GM21723 (cell line): ENCODE results near the gene VAMP2.

Source experiments
- ATAC-seq: cut with Tn5 transposase; IDR thresholded peaks from one replicate; pipeline ENCODE4 v1.9.1; 2021; ENCODE audit warnings: mild to moderate bottlenecking, moderate library complexity; ENCODE audit not compliant: unreplicated experiment

Gene VAMP2

DNA sequence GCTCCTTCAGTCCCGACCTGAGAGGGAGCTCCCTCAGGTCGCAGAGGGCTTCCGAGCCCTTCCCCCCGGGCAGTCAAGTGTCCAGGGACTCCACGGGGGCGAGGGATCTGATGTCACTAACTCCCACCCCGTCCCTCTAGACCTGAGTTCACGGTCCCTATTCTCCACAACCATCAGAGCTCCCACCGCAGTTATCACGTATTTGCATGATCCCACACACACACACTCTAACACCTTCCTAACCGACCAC, 6.8 kb downstream of the VAMP2 start:
- ATAC-seq: no peak

DNA sequence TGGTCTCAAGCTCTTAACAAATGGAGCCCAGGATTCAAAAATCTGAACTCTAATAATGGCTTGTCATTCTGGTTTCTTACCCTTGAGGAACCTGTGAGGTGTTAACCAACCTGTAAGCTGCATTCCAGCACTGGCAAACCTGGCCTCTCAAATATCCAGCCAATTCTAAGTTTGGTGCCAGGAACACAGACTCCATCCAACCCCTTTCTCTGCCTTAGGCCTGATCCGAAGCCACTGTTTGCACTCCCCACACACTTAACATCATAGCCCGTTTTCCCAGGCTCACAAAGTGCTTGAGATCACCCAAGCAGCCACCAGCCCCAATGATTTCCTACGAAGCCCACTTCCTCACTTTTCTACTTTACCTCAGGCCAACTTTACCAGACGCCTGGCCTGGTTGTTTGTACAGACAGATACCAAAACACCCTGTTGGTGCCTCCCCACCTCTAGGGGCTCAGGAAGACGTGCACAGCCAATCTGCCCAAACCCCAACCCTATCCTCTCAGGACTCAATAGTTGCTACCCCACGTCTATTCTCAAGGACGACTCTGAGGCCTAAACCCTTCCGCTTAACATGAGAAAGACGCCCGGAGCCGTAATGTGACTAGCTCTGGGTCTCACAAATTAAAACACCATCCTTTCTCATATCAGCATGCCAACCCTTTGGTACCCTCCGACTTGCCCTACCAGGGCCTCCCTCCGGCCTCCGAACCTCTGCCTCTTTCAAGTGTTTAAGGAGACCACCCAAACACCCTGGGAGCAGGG, 7.3 kb downstream of the VAMP2 start:
- ATAC-seq: no peak

DNA sequence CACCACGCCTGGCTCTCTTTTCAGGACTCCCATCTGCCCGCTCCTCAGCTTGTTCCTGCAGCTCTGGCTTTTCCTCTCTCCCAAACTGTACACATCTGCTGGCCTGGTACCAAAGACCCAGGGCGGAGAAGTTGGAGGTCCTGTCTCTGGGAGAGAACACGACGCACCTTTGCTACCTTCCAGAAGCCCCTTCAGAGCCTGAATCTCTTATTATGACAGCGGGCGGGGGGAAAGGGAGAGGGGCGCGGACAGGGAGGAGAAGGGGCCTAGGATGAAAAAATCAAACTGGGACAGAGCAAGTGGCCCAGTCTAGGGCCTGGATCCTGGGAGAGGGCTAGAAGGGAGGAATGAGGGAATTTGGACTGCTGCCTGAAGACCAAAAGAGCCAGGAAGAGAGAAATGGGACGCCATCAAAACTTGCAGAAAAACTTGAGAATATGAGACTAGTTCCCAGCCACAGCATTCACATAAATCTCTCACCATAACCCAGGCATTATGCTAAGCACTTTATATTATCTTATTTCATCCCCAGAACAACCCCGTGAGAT, 8.1 kb downstream of the VAMP2 start:
- no peak for ATAC-seq

DNA sequence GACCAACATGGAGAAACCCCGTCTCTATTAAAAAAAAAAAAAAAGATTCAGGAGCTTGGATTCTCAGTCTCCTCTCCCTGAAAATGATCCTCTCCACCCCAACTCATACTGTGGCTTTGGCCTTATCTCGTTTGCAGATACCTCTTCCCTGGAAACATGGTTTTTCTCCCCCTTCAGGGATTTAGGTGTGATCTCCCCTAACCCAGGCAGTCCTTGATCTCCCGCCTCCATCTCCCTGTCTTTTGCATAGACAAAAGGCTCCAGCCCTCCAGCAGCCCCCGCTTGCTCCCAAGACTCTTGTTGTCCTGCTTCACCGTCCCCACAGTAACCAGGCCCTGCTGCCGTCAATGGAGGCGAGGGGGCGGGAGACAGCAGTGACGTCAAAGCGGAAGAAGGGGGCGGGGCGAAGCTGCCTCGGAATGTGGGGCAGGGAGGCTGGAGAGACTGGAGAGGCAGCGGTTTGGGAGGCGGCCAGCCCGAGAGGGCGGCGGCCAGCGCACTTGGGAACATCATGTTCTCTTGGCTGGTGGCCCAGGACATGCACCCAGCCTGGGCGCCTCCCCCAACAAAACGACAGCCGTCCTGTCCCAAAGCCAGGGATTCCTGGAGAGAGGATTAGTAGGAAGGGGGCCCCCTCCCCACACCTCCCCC, 8.7 kb downstream of the VAMP2 start:
- no peak for ATAC-seq

GRCh38 chr17:8153525-8153956, 9.2 kb downstream of the VAMP2 start:
- no peak for ATAC-seq

GRCh38 chr17:8153031-8153451, 9.7 kb downstream of the VAMP2 start:
- no peak for ATAC-seq

DNA sequence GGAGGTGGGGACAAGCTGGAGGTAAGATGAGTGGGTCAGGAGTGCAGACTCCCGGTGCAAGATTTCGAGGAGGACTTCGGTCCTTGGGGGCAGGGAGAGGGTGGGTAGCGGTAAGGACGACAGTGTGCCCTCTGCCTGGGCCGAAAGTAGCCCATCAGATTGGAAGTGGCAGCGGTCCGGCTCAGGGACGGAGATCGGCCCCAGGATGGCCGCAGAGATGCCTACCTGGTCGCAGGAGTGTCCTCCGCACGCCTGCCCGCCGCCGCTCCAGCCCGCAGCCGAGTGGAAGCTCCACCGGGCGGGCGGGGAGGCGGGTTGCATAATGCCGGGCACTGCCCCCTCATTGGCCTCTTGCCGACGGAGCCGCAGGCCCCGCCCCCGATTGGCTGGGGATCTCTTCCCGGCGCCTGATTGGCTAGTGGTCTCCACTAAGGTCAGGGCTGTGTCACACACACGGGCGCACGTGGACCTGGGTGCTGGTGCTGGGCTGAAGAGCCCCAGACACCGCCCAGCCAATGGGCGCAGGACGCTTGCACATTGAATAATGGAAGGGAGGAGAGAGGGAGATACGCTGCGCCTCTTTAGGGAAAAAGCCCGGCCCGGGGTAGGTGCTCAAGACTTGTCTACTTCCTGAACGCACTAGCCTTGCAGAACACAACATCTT, 10.5 kb downstream of the VAMP2 start, which contains the start of gene PER1:
TSS of gene PER1 (minus strand) at position 293 of the 664 bp plus-strand sequence. CDS start 1,698 bp downstream, outside the sequence.
- ATAC-seq: peak; percentile 22

DNA sequence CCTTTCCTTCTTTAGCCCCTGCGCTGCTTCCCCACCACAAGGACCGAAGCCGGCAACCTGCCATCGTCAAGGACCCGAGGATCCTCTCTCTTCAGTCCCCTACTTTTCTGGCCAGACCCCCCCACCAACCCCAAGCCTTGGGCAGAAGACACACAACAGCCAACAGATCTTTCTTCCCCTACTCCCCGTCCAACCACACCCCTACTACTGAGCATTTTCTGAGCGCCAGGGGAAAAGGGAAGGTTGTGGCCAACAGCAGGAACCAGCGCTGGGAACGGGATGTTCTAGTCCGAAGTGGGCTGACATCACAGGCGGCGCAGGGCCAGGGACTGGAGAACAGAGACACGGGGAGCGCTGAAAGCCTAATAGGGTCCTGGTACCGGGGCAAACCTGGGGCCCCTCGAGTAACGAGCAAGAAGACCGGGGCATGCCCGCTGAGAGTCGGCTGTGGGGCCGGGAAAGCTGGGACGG, 11.1 kb downstream of the VAMP2 start:
- ATAC-seq: no peak

DNA sequence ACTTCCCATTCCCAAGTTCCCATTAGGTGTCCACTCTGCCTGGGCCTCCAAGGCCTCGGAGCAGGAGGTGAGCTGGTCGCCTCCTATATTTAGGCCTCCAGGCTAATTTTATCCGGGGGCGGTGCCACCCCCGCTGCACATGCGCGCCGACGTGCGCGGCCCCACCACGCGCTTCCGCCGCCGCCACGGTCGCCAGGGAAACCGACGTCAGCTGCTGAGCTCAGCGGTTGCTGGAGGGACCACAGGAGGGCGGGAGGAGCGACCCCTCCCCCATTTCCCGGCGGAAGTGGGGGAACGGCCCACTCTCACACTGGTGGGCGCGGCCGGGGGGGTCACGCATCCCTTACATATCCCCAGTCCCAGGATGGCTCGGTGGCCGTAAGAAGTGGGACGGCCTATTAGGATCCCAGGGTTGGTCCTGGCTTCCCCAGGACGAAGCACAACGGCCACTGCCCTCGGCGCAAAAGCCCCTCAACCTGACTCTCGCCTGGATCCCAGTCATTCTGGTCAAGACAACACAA, 11.6 kb downstream of the VAMP2 start:
- no peak for ATAC-seq

- no peak for ATAC-seq
Measured at GRCh38 chr17:8150194-8151119, 12.3 kb downstream of the VAMP2 start.

DNA sequence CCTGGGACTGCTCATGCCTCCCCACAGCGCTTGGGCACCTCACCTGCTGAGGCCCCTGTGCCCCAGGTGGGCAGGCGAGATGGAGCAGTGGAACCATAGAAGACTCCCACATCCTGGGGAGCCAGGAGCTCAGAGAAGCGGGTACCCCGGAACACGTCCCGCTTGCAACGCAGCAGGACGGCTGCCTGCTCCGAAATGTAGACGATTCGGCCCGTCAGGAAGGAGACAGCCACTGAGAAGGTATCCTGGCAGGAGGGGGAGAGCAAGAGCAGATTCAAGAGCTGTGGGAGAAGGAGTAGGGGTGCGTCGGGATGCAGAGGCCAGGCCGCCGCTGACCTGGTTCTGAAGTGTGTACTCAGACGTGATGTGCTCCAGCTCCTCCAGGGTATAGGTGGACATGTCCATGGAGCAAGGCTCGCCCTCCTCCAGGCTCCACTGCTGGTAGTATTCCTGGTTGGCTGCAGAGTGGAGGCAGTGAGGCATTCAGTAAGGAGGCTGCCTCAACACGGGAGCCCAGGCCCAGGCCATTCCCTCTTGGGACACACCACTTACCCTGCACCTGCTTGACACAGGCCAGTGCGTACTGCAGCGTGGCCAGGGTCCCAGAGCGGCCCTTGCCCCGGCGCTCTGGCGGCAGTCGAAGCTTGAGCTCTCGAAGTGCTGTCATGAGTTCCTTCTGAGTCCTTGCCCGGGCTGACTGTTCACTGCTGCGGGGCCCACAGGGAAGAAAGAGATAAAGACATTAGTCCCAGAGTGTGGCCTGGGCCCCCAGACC, 13.1 kb downstream of the VAMP2 start:
- no peak for ATAC-seq

DNA sequence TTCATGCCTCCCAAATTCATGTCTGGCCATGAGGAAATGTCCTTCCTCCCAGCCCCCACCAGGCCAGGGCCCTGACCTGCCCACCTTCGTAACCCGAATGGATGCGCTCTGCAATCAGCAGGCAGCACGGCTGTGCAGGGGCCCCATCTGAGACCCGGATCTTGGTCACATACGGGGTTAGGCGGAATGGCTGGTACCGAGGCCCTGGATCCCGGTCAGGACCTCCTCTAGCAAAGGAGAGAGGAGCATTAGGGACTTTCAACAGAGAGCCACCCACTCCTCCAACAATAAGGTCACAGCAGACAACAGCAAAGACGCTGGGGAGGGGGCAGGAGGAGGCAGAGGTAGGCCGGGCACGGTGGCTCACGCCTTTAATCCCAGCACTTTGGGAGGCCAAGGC, 14.2 kb downstream of the VAMP2 start:
- no peak for ATAC-seq

DNA sequence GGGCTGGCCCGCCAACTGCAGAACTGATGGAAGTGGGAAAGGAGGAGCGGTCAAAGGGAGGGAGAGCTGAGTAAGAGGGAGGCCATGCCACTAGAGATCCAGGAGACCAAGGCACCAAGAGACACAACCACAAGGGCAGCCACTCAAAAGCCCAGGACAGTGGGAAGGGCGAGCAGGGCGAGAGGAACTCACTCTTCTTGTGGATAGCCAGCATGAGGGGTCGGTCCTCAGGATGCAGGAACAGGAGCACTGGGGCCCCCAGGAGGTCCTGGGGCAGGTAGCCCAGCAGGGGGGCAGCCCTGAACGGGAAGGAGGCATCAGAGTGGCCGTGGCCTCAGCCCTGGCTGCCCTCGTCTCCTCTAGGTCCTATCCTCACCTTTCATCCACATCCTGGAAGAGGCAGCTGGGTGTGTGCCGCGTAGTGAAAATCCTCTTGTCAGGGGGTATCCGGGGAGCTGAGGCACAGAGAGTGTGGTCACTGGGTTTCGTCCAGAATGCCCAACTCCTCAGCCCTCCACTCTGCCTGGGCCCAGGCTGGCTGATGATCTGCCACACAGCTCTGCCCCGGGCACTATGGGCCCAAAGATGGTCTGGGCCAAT, 14.8 kb downstream of the VAMP2 start:
- no peak for ATAC-seq

DNA sequence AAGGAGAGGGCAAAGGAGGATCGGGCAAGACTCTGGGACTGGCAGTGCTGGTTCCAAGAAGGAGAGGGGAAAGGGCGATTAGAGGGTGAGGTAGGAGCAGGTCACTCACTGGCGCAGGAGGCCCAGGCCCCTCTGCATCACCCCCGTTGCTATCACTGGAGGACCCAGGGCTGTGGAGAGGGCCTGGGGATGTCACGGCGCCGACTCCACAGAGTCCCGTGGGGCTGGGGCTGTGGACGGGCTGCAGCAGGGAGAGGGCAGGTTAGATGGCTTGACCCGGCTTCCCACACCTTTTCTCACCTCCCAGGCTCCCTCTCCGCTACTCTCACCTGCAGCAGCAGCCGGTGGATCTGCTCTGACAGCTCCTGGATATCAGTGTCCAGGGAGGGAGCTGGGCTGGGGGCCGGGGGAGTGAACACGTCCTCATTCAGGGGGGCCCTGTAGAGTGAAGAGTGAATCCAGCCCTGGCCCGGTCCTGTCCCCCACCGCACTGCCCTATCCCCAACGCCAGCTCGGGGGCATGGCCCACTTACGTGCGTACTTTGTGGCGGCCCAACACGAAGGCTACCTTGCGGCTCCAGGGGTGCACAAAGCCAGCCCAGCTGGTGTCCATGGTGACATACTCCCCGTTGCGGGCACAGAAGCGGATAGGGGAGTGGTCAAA, 15.5 kb downstream of the VAMP2 start:
- no peak for ATAC-seq

- ATAC-seq: no peak
Measured at GRCh38 chr17:8146381-8147140, 16.2 kb downstream of the VAMP2 start.

DNA sequence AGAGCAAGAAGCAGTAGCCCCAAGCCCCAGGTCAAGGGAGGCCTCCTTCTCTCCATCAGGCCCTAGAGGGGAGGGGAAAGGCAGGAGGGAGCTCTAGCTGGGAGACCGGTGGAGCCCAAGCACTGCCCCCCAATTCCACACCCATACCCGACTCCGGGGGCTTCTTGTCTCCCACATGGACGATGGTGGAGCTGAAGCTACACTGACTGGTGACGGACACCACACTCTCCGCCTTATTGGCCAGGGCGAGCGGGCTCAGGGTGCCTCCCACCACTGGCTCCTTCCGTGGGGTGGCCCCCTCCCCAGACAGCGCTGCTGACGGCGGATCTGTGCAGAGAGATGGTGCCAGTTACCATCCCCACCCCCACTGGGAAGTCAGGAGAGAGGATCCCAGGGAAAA, 16.9 kb downstream of the VAMP2 start:
- no peak for ATAC-seq

DNA sequence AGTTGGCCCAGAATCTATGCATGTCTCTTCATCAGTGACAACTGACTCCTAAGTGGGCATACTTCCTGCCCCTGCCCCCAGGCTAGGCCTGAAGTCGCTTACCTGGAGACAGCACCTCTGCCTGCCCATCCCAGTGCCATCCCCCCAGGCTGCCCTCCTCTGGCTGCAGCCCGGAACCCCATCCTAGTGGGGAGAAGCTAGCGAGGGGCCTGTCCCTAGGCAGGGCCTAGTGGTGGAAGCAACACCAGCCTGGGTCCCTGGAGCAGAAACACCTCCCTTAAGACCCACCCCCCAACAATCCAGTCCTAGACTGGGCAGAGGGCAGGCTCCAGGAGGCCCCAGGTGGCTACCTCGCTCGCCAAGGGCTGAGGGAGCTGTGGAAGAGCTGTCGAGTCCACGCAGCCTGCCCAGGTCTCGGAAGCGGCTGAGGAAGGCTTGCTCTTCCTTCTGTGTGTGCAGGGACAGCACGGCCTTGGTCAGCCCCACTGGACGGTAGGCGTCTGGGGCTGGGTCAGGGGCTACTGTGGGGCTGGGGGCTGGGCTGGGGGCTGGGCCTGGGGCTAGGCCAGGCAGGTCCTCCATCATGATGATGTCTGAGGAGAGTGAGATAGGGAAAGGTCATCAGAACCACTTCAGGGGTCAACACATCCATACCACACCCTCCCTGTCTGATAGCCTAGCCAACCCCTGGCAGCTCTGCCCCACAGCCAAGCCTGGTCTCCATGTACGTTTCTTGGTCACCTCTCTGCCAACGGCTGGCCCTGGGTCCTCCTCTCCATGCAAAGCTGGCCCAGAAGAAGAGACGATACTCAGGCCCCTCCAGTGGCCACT, 18.1 kb downstream of the VAMP2 start:
- no peak for ATAC-seq
